H1 (cell line): ENCODE measurements around the gene UGT1A7. TPM values are rescaled to one million over a fixed set of nuclear protein-coding genes. Genes with fewer than 3 reads are reported as not detected.

ENCODE experiments used
- CTCF ChIA-PET: fragments of 300-600 bp; sonication (Branson Sonifier 250); formaldehyde crosslinking; loops from one replicate; lab custom pipeline; 2021; ENCODE audit not compliant: partially characterized antibody; lab: Charles Lee
- POLR2A ChIA-PET: fragments of 300-600 bp; sonication (Branson Sonifier 250); formaldehyde crosslinking; loops from one replicate; lab custom pipeline; 2021; ENCODE audit warnings: inconsistent platforms; ENCODE audit not compliant: partially characterized antibody; lab: Charles Lee
- DNase-seq, 2 experiments: peaks; one replicate each; pipeline versions ENCODE4 v3.0.0 to v3.0.0-alpha.2; 2010 to 2022; ENCODE audit warnings: low spot score in 2 of 2, low read depth in 1 of 2, mixed read lengths in 1 of 2
- FAIRE-seq: peaks from 2 replicates; lab custom pipeline; 2011; peaks lifted over from hg19 to GRCh38; lab: Jason Lieb, UNC
- H2AFZ ChIP-seq: 2 replicates; pipeline ENCODE4 v1.8.1; 2012; ENCODE audit warnings: low read length, inconsistent platforms
- H2AK5ac ChIP-seq: 2 replicates; pipeline ENCODE4 v1.6.1; 2013; ENCODE audit warnings: low read depth, low read length
- H2BK120ac ChIP-seq: replicated peaks from 2 replicates; pipeline ENCODE3; 2013; ENCODE audit warnings: low read depth, low read length, inconsistent platforms
- H2BK12ac ChIP-seq: 2 replicates; pipeline ENCODE4 v1.6.1; 2013; ENCODE audit warnings: low read depth, low read length
- H2BK15ac ChIP-seq: 2 replicates; pipeline ENCODE4 v1.6.1; 2013; ENCODE audit warnings: low read length
- H2BK20ac ChIP-seq: 2 replicates; pipeline ENCODE4 v1.6.1; 2013; ENCODE audit warnings: low read length
- H2BK5ac ChIP-seq: 2 replicates; pipeline ENCODE4 v1.6.1; 2013; ENCODE audit warnings: low read depth, low read length
- H3K14ac ChIP-seq: 2 replicates; pipeline ENCODE4 v1.6.1; 2013; ENCODE audit warnings: inconsistent platforms; ENCODE audit not compliant: insufficient read length
- H3K18ac ChIP-seq: 2 replicates; pipeline ENCODE4 v1.6.1; 2013; ENCODE audit warnings: low read length; ENCODE audit errors: extremely low read depth
- H3K23ac ChIP-seq: 2 replicates; pipeline ENCODE4 v1.6.1; 2013; ENCODE audit warnings: inconsistent platforms; ENCODE audit not compliant: insufficient read length
- H3K23me2 ChIP-seq: 2 replicates; pipeline ENCODE4 v1.6.1; 2013; ENCODE audit warnings: low read depth, low read length
- H3K27ac ChIP-seq: 2 replicates; pipeline ENCODE4 v1.6.1; 2011; ENCODE audit warnings: low read depth, low read length, inconsistent platforms
- H3K27me3 ChIP-seq, 4 experiments: replicated peaks in 1 of 4; 1 replicate in 1 of 4; 2 replicates in 3 of 4; pipeline versions ENCODE4 v1.6.1 to v1.8.1; 2011 to 2013; ENCODE audit warnings: low read length in 3 of 4, mild to moderate bottlenecking in 3 of 4, inconsistent platforms in 2 of 4, mixed read lengths in 2 of 4, moderate library complexity in 1 of 4; ENCODE audit not compliant: control insufficient read depth in 3 of 4, insufficient read depth in 3 of 4; ENCODE audit errors: extremely low read depth in 1 of 4
- H3K36me3 ChIP-seq, 4 experiments: 2 replicates each; pipeline versions ENCODE4 v1.6.1 to v1.8.1; 2011 to 2013; ENCODE audit warnings: mild to moderate bottlenecking in 4 of 4, low read length in 3 of 4, moderate library complexity in 2 of 4, control low read depth in 1 of 4, inconsistent platforms in 1 of 4; ENCODE audit not compliant: insufficient read depth in 4 of 4, control insufficient read depth in 2 of 4
- H3K4ac ChIP-seq: replicated peaks from 2 replicates; pipeline ENCODE3; 2013; ENCODE audit warnings: low read length, low read depth, mixed read lengths, inconsistent platforms; ENCODE audit not compliant: insufficient read length
- H3K4me1 ChIP-seq, 4 experiments: replicated peaks in 1 of 4; 1 replicate in 1 of 4; 2 replicates in 3 of 4; pipeline versions ENCODE4 v1.6.1 to v1.8.1; 2011 to 2013; ENCODE audit warnings: low read length in 3 of 4, inconsistent platforms in 2 of 4, mixed read lengths in 1 of 4; ENCODE audit not compliant: insufficient read depth in 4 of 4, control insufficient read depth in 3 of 4
- H3K4me2 ChIP-seq, 2 experiments: 2 replicates each; pipeline versions ENCODE4 v1.6.1 to v1.8.1; 2011 to 2013; ENCODE audit warnings: low read depth in 2 of 2, low read length in 2 of 2, control low read depth in 1 of 2, inconsistent platforms in 1 of 2, mild to moderate bottlenecking in 1 of 2; ENCODE audit not compliant: insufficient read depth in 1 of 2
- H3K4me3 ChIP-seq, 4 experiments: fragments of 200-600, 300-600 bp in 1 of 4; sonication (generic), shearing (Covaris generic), sonication (Bioruptor Twin) in 1 of 4; 2 replicates each; pipeline versions ENCODE4 v1.5.1 to v1.8.1; 2011 to 2016; ENCODE audit warnings: low read length in 4 of 4, low read depth in 3 of 4, control low read depth in 2 of 4, inconsistent platforms in 2 of 4, mild to moderate bottlenecking in 2 of 4, mixed read lengths in 1 of 4, moderate library complexity in 1 of 4; ENCODE audit not compliant: insufficient read depth in 2 of 4; ENCODE audit errors: extremely low read depth in 1 of 4
- H3K56ac ChIP-seq: replicated peaks from 2 replicates; pipeline ENCODE3; 2013; ENCODE audit warnings: low read depth, mild to moderate bottlenecking, mixed read lengths, low read length, inconsistent platforms; ENCODE audit not compliant: insufficient read length
- H3K79me1 ChIP-seq: 2 replicates; pipeline ENCODE4 v1.6.1; 2013; ENCODE audit warnings: low read depth, low read length, control low read depth
- H3K79me2 ChIP-seq, 2 experiments: 2 replicates each; pipeline versions ENCODE4 v1.6.1 to v1.8.1; 2012 to 2013; ENCODE audit warnings: low read length in 2 of 2, mild to moderate bottlenecking in 2 of 2, inconsistent platforms in 1 of 2; ENCODE audit not compliant: insufficient read depth in 2 of 2, control insufficient read depth in 1 of 2
- H3K9ac ChIP-seq, 4 experiments: replicated peaks in 1 of 4; 1 replicate in 1 of 4; 2 replicates in 3 of 4; pipeline versions ENCODE4 v1.6.1 to v1.8.1; 2011 to 2013; ENCODE audit warnings: low read depth in 3 of 4, low read length in 3 of 4, control low read depth in 2 of 4, mild to moderate bottlenecking in 2 of 4, moderate library complexity in 2 of 4, inconsistent platforms in 1 of 4; ENCODE audit errors: extremely low read depth in 1 of 4
- H3K9me3 ChIP-seq, 2 experiments: 2 replicates each; pipeline versions ENCODE4 v1.6.1 to v1.8.1; 2012 to 2013; ENCODE audit warnings: mild to moderate bottlenecking in 2 of 2, moderate library complexity in 2 of 2, control low read depth in 1 of 2, inconsistent platforms in 1 of 2, low read depth in 1 of 2, low read length in 1 of 2, mixed read lengths in 1 of 2; ENCODE audit not compliant: insufficient read depth in 2 of 2
- H4K20me1 ChIP-seq, 2 experiments: replicated peaks in 1 of 2; 2 replicates each; pipeline versions ENCODE3 to v1.8.1; 2011 to 2013; ENCODE audit warnings: inconsistent platforms in 2 of 2, low read length in 2 of 2, mild to moderate bottlenecking in 1 of 2; ENCODE audit not compliant: insufficient read depth in 2 of 2, control insufficient read depth in 1 of 2
- H4K5ac ChIP-seq: 2 replicates; pipeline ENCODE4 v1.6.1; 2013; ENCODE audit warnings: low read length, low read depth, mixed read lengths, inconsistent platforms; ENCODE audit not compliant: insufficient read length
- H4K8ac ChIP-seq: 2 replicates; pipeline ENCODE4 v1.8.0; 2013; ENCODE audit warnings: mild to moderate bottlenecking, moderate library complexity, low read length, inconsistent platforms; ENCODE audit not compliant: insufficient read depth; ENCODE audit errors: extremely low read depth
- H4K91ac ChIP-seq: replicated peaks from 2 replicates; pipeline ENCODE3; 2013; ENCODE audit warnings: low read length, mixed read lengths, inconsistent platforms; ENCODE audit not compliant: insufficient read length
- JUND ChIP-seq: IDR thresholded peaks from 2 replicates; pipeline ENCODE4 v1.6.1; 2011; ENCODE audit warnings: mild to moderate bottlenecking, improper control_type of control experiment, low read length
- NRF1 ChIP-seq: IDR thresholded peaks from 2 replicates; pipeline ENCODE4 v1.6.1; 2011; ENCODE audit warnings: mild to moderate bottlenecking, low read depth, low read length, improper control_type of control experiment
- SIX5 ChIP-seq: IDR thresholded peaks from 2 replicates; pipeline ENCODE4 v1.6.1; 2011; ENCODE audit warnings: mild to moderate bottlenecking, low read depth, low read length
- SP4 ChIP-seq: IDR thresholded peaks from 2 replicates; pipeline ENCODE4 v1.6.1; 2012; ENCODE audit warnings: low read length, inconsistent platforms
- TBP ChIP-seq: IDR thresholded peaks from 2 replicates; pipeline ENCODE4 v1.6.1; 2011; ENCODE audit warnings: low read depth, low read length, improper control_type of control experiment
- USF2 ChIP-seq: IDR thresholded peaks from 2 replicates; pipeline ENCODE4 v1.6.1; 2011; ENCODE audit warnings: low read length, improper control_type of control experiment
- WGBS, 2 experiments: shearing (Covaris generic) in 1 of 2; methylation state at CpG; one replicate each; pipeline versions ENCODE4 v1.1.6 to v1.1.7; 2013 to 2015; ENCODE audit warnings: low lambda C conversion rate in 2 of 2, mixed read lengths in 2 of 2, inconsistent platforms in 1 of 2, low coverage in 1 of 2, missing lambda C conversion rate in 1 of 2; ENCODE audit not compliant: insufficient replicate concordance in 2 of 2, insufficient coverage in 1 of 2, insufficient read length in 1 of 2; ENCODE audit errors: extremely low coverage in 1 of 2, missing lambda C conversion rate in 1 of 2; 5-methylcytosine and 5-hydroxymethylcytosine counted together
- polyA plus RNA-seq, 7 experiments: library from polyadenylated mRNA; depleted of rRNA in 3 of 7; stranded (reverse) in 5 of 7; unstranded in 2 of 7; fragments of >200 nt in 5 of 7; fragments of 200-250 nt in 2 of 7; gene quantifications; 1 replicate in 5 of 7; 2 replicates in 1 of 7; 4 replicates in 1 of 7; pipeline versions ENCODE4 v1.2.1 to v1.2.3, GENCODE V29; 2011 to 2013; ENCODE audit warnings: missing spikeins in 2 of 7, mixed read lengths in 2 of 7
- total RNA-seq: library from RNA; stranded (reverse); fragmentation: NEBNext Ultra II Directional; extraction: Animal tissue kit (Norgen Biotek cat#: 25700); gene quantifications from 2 replicates; pipeline ENCODE4 v1.2.1, GENCODE V29; 2021

UGT1A7 gene
- total and polyA plus RNA-seq, 2 of the 8 experiments (the other 6 are each of a cell fraction or from before 2014, with no cell fraction given) = not detected

GRCh38 chr2:233814056-233814835 is 132.5 kb downstream of the UGT1A7 start:
- Histone ChIP-seq H3K23me2 (no peaks in the 10 kb centered on the region), H2BK15ac (no peak overlapping the region), H4K8ac (no peak overlapping the region), H3K36me3 (no peaks in the 10 kb centered on the region), H3K79me2 (no peaks in the 10 kb centered on the region), H2AFZ (no peak overlapping the region), H3K4me2 (no peak overlapping the region), H3K4me1 (no peaks in the 10 kb centered on the region), H2BK5ac (no peak overlapping the region), H4K91ac (no peak overlapping the region), H2BK120ac (no peak overlapping the region), H3K18ac (no peak overlapping the region), H2AK5ac (no peak overlapping the region), H3K27me3 (no peaks in the 10 kb centered on the region), H3K27ac (no peak overlapping the region), H3K56ac (no peak overlapping the region), H3K9ac (no peak overlapping the region), H3K4me3 (no peak overlapping the region), H3K14ac (no peak overlapping the region), H2BK20ac (no peak overlapping the region)
- DNase-seq (no peak), FAIRE-seq (peak; percentile 42)
- POLR2A ChIA-PET = no interaction called here
- WGBS, 2 experiments = 92% methylated on average over 2 of the region's 2 CpGs; no CpG with 5 or more reads in 1 of the 2 experiments
- peak; percentile 80 for TF ChIP-seq USF2
- TF ChIP-seq JUND = no peak
- TF ChIP-seq SIX5 = peak; percentile 46; the same call in 1 of the 2 replicates
- TF ChIP-seq NRF1 = no peak
- no peak for TF ChIP-seq SP4
- TF ChIP-seq TBP = no peak
- TF ChIP-seq, all 59 proteins: peak for 2
- Histone ChIP-seq H3K4ac (no peak overlapping the region), H4K20me1 (no peaks in the 10 kb centered on the region), H3K23ac (no peak overlapping the region), H3K9me3 (no peaks in the 10 kb centered on the region), H2BK12ac (no peak overlapping the region), H4K5ac (no peak overlapping the region), H3K79me1 (no peaks in the 10 kb centered on the region)
- CTCF ChIA-PET = no interaction called here
